ENCODE results near the gene KYNU. TPM values are rescaled to one million over a fixed set of nuclear protein-coding genes. Genes with fewer than 3 reads are reported as not detected.

Gene KYNU
- total RNA-seq, 1 donor from 2014 or later, result not detected

GRCh38 chr2:142951190-142952007 lies 73.9 kb downstream of the KYNU start:
- no peak overlapping the region for H3K27ac Mint-ChIP-seq
- Histone ChIP-seq H3K4me2 (no peak overlapping the region), H3K9ac (no peak overlapping the region), H3K79me2 (ENCODE audit: low read depth) (no peaks in the 10 kb centered on the region), H3K4me1 (no peaks in the 10 kb centered on the region), H2AFZ (replicated peaks) (no peak overlapping the region), H3K27me3 (no peaks in the 10 kb centered on the region), H3F3A (ENCODE audit: low read depth) (no peaks in the 10 kb centered on the region), H3K27ac (no peak overlapping the region), H4K20me1 (ENCODE audit: low read depth) (no peaks in the 10 kb centered on the region), H3K36me3 (no peaks in the 10 kb centered on the region), H3K9me3 (ENCODE audit: low read depth) (no peaks in the 10 kb centered on the region), H3K4me3 (no peak overlapping the region)
- H3K4me1 Mint-ChIP-seq, result no peaks in the 10 kb centered on the region
- TF ChIP-seq EZH2 (IDR thresholded peaks at IDR 0.05) (no peak), EZH2phosphoT487 (IDR thresholded peaks at IDR 0.05) (no peak)
- TF ChIP-seq, protein P1, sequence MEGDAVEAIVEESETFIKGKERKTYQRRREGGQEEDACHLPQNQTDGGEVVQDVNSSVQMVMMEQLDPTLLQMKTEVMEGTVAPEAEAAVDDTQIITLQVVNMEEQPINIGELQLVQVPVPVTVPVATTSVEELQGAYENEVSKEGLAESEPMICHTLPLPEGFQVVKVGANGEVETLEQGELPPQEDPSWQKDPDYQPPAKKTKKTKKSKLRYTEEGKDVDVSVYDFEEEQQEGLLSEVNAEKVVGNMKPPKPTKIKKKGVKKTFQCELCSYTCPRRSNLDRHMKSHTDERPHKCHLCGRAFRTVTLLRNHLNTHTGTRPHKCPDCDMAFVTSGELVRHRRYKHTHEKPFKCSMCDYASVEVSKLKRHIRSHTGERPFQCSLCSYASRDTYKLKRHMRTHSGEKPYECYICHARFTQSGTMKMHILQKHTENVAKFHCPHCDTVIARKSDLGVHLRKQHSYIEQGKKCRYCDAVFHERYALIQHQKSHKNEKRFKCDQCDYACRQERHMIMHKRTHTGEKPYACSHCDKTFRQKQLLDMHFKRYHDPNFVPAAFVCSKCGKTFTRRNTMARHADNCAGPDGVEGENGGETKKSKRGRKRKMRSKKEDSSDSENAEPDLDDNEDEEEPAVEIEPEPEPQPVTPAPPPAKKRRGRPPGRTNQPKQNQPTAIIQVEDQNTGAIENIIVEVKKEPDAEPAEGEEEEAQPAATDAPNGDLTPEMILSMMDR (IDR thresholded peaks at IDR 0.05), result no peak
- H3K4me3 Mint-ChIP-seq, result no peak overlapping the region
- DNase-seq (ENCODE audit: low spot score), result no peak
- H3K36me3 Mint-ChIP-seq, result peaks cover 1% of the 10 kb centered on the region
- H3K27me3 Mint-ChIP-seq (ENCODE audit: insufficient read depth, low read depth), result no peaks in the 10 kb centered on the region
- peaks cover 17% of the 10 kb centered on the region for H3K9me3 Mint-ChIP-seq

DNA sequence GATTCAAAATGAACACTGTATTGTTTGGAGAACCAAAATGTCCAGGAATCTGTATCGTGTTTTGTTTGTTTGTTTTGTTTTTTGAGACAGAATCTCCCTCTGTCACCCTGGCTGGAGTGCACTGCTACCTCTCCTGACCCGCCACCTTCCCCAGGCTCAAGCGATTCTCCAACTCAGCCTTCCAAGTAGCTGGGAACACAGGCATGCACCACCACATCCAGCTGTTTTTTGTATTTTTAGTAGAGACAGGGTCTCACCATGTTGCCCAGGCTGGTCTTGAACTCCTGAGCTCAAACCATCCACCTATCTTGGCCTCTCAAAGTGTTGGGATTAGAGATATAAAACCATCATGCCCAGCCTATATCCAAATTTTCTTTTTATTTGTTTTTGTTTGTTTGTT lies 74.6 kb downstream of the KYNU start:
- DNase-seq (ENCODE audit: low spot score), result no peak
- no peaks in the 10 kb centered on the region for H3K4me1 ChIP-seq
- H3K79me2 ChIP-seq (ENCODE audit: low read depth), result no peaks in the 10 kb centered on the region
- H2AFZ ChIP-seq (replicated peaks), result no peak overlapping the region
- H3K36me3 Mint-ChIP-seq, result peaks cover 1% of the 10 kb centered on the region
- H3K4me3 ChIP-seq, result no peak overlapping the region
- TF ChIP-seq EZH2phosphoT487 (IDR thresholded peaks at IDR 0.05) (no peak), EZH2 (IDR thresholded peaks at IDR 0.05) (no peak)
- TF ChIP-seq, protein P1 (IDR thresholded peaks at IDR 0.05), result no peak
- no peaks in the 10 kb centered on the region for H3K27me3 ChIP-seq
- no peaks in the 10 kb centered on the region for H3K9me3 ChIP-seq (ENCODE audit: low read depth)
- no peak overlapping the region for H3K27ac Mint-ChIP-seq
- H3K4me1 Mint-ChIP-seq, result no peaks in the 10 kb centered on the region
- H3K36me3 ChIP-seq, result no peaks in the 10 kb centered on the region
- H3K4me2 ChIP-seq, result no peak overlapping the region
- H3K4me3 Mint-ChIP-seq, result no peak overlapping the region
- no peaks in the 10 kb centered on the region for H4K20me1 ChIP-seq (ENCODE audit: low read depth)
- H3K9ac ChIP-seq, result no peak overlapping the region
- no peak overlapping the region for H3K27ac ChIP-seq
- peaks cover 17% of the 10 kb centered on the region for H3K9me3 Mint-ChIP-seq
- H3K27me3 Mint-ChIP-seq (ENCODE audit: insufficient read depth, low read depth), result no peaks in the 10 kb centered on the region
- no peaks in the 10 kb centered on the region for H3F3A ChIP-seq (ENCODE audit: low read depth)

- Histone ChIP-seq H3K4me1 (no peaks in the 10 kb centered on the region), H3K27ac (no peak overlapping the region), H3K9me3 (ENCODE audit: low read depth) (no peaks in the 10 kb centered on the region), H3K36me3 (no peaks in the 10 kb centered on the region), H3F3A (ENCODE audit: low read depth) (no peaks in the 10 kb centered on the region), H3K4me2 (no peak overlapping the region), H3K27me3 (no peaks in the 10 kb centered on the region), H3K9ac (no peak overlapping the region), H4K20me1 (ENCODE audit: low read depth) (no peaks in the 10 kb centered on the region), H3K79me2 (ENCODE audit: low read depth) (no peaks in the 10 kb centered on the region), H2AFZ (replicated peaks) (no peak overlapping the region), H3K4me3 (no peak overlapping the region)
- H3K27ac Mint-ChIP-seq, result no peak overlapping the region
- H3K36me3 Mint-ChIP-seq, result peaks cover 1% of the 10 kb centered on the region
- H3K4me1 Mint-ChIP-seq, result no peaks in the 10 kb centered on the region
- TF ChIP-seq EZH2 (IDR thresholded peaks at IDR 0.05) (no peak), EZH2phosphoT487 (IDR thresholded peaks at IDR 0.05) (no peak)
- peaks cover 17% of the 10 kb centered on the region for H3K9me3 Mint-ChIP-seq
- H3K4me3 Mint-ChIP-seq, result no peak overlapping the region
- DNase-seq (ENCODE audit: low spot score), result no peak
- no peaks in the 10 kb centered on the region for H3K27me3 Mint-ChIP-seq (ENCODE audit: insufficient read depth, low read depth)
These were observed 75.5 kb downstream of the KYNU start for GRCh38 chr2:142952793-142953494.

Measured in neural progenitor cell (in vitro differentiated cells).